Stimulated activated CD4-positive, alpha-beta T cell treated with anti-CD3 and anti-CD28 coated beads, Interleukin-15, amount 100 ng/mL, for 48 hours (primary cell): ENCODE results near the gene ARHGEF19.

Experiments
- DNase-seq, 2 donors: peaks; one replicate each; pipeline ENCODE4 v3.0.0-alpha.2; 2020; ENCODE audit warnings: low read depth in 2 of 2

Gene ARHGEF19

DNA sequence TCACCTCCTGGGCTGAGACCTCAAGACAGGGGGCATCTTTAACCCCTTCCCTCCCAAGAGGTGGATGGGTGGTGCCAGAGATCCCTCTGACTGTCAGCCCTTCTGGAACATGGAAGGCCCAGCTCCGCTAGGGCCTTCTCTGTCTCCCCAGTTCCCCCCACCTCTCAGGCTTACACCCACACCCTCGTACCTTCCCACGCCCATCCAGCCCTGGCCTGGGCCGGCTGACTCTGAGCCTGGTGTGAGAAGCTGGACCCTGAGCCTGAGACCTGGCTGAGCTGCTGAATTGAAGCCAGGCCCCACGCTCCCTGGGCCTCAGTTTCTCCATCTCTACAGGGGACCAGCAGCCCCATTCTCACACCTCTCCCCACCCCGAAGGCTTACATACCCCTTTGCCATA is 61.9 kb downstream of the ARHGEF19 start:
- no peak for DNase-seq

DNA sequence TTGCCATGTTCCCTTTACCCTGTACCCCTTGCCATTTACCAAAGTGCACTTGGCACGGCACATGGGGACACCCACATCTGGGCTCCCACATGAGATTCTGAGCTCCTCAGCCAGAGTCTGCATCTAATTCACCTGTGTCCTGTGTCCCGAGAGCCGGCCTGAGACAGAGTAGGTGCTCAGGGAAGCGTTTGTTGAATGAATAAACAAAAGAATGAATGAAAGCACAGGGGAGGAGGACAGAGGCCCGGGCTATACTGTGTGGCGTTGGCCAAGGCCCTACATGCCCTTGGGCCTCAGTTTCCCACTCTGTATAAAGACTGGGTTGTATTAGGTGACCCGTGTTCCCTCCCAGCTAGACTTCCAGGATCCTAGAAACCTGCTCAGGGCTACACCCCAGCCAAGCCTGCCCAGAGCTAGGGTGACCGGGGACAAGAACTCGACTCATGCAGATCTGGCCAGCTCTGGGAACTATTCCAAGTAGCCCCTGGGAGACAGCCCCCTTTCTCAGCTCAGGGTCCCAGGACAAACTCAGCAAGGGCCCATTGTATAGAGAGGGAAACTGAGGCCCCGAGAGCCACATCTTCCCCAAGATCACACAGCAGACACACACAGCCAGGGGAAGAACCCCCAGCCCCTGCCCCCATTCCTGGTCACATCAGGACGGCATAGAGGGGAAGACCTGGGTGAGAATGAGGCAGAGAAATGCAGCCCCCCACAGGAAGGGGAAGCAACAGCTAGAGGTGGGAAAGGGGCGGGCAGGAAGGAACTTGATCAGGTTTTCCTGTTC is 62.6 kb downstream of the ARHGEF19 start:
- no peak for DNase-seq

DNA sequence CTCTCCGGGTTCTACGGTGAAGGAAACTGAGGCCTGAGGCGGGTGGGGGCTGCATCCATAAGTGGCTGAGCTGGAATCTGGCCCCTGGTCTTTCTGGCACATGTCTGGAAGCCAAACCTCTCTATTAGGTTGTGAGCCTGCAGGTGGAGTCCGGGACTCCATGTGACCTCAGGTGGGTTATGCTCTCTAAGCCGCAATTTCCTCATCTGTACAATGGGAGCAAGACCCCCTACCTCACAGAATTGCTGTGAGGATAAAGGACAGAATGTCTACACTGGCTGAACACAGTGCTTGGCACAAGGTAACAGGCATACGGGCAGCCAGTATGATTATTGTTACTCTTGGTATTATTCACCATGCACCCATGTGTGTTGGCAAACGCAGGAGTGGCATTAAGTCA is 63.3 kb downstream of the ARHGEF19 start:
- no peak for DNase-seq

DNA sequence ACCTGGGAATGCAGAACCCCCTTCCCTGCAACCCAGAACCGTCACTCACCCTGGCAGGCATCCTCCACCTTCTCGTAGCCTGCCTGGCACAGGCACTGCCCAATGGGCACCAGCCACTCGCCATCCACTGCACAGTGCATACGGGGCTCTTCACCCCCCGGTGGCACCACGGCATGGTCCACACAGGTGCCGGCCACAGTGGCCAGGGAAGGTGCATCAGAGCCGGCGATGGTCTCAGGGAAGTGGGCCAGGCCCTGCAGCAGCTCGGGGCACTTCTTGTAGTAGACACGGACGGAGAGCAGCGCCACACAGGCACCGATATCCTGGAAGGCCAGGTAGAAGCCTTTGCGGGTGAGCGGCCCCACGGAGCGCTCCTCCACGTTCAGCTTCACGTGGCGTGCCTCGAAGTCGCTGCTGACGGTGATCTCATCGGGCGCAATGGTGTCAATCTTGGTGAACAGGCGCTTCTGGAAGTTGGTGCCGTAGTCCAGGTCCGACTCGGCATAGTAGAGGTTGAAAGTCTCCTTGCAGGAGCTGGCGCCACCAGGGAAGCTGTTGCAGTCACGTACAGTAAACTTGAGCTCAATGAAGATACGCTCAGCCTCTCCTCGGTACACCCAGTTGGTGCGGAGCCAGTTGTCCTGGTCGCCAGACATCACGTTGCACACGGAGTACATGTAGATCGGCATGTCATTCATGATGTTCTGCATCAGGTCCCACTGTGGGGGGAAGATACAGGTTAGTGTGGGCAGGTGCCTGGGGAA is 63.9 kb downstream of the ARHGEF19 start:
- DNase-seq, result no peak
